Tibial nerve (tissue), 3 donors: ENCODE measurements around the gene CD58.

ENCODE experiments used
- POLR2A ChIP-seq, 2 donors: fragments of 450-650 bp; IDR thresholded peaks; one replicate each; pipeline ENCODE4 v1.6.1; 2017; ENCODE audit warnings: antibody characterized with exemption in 2 of 2, mild to moderate bottlenecking in 2 of 2, moderate library complexity in 2 of 2
- TF ChIP-seq, protein P1 (sequence below), 5 experiments: fragments of 200-600 bp in 3 of 5; fragments of 450-650 bp in 2 of 5; sonication (generic) in 3 of 5; IDR thresholded peaks; one replicate each; pipeline ENCODE4 v1.5.1; 2016 to 2019; ENCODE audit warnings: antibody characterized with exemption in 5 of 5, mild to moderate bottlenecking in 3 of 5, moderate library complexity in 2 of 5

DNA sequence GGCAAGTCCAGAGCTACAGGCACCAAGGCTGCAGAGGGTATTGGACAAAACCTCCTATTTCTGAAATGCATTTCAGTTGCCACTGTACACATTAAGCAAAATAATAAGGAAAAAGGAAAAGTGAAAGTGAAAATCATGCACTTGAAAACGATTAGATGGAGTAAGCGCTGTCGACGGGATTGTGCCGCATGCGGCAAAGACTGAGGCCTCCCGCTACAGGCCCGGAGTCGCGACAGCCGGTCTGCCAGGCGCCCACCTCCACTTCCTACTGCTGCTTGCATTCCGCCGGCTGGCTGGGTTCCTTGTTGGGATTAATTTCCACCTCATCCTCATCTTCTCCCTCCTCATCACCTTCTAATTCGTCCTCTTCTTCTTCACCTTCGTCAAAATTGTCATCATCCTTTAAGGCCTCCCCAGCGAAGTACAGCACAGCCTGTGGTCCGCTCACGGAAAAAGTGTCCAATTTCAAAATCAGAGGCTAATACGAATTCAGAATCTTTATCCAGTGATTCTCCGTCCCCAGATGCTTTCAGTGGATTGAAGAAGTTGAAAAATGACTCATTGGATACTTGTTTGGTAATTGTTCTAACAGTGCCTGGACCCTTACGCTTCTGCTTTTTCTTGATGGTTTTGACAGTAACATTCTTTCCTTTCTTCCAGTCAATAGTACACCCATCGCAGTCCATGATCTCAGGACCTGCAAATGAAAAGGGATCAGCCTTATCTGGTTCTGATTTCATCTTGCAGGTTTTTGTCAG lies 38.0 kb downstream of the CD58 start:
- TF ChIP-seq, protein P1, sequence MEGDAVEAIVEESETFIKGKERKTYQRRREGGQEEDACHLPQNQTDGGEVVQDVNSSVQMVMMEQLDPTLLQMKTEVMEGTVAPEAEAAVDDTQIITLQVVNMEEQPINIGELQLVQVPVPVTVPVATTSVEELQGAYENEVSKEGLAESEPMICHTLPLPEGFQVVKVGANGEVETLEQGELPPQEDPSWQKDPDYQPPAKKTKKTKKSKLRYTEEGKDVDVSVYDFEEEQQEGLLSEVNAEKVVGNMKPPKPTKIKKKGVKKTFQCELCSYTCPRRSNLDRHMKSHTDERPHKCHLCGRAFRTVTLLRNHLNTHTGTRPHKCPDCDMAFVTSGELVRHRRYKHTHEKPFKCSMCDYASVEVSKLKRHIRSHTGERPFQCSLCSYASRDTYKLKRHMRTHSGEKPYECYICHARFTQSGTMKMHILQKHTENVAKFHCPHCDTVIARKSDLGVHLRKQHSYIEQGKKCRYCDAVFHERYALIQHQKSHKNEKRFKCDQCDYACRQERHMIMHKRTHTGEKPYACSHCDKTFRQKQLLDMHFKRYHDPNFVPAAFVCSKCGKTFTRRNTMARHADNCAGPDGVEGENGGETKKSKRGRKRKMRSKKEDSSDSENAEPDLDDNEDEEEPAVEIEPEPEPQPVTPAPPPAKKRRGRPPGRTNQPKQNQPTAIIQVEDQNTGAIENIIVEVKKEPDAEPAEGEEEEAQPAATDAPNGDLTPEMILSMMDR (IDR thresholded peaks at IDR 0.05): no peak
- TF ChIP-seq POLR2A (IDR thresholded peaks at IDR 0.05): no peak
